ENCODE results near the gene FAM76B.

Gene FAM76B

DNA sequence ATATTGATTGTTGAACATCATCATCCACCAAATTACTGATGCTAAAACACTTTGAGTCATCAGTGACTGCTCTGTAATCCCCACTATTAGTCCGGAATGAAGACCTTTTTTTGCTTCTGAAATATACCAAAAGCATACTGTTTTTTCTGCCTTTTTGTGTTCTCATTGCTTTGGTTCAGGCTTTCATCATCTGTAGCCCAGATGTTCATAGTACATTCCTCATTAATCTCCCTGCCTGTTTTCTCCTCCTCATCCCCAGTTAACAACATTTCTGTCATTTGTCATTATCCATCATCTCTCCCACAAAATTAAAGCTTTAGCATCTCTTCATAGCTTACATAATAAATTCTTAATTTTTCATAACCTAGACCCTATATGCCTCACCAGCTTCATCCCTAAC lies 10.0 kb upstream of the FAM76B start:
- no peak overlapping the region for H3K4me2 ChIP-seq (ENCODE audit: low read depth, low read length)
- no peak for DNase-seq
- H3K9ac ChIP-seq (ENCODE audit: low read length): no peak overlapping the region
- no peaks in the 10 kb centered on the region for H4K20me1 ChIP-seq (ENCODE audit: insufficient read depth, low read length)
- H3K27me3 ChIP-seq (replicated peaks; ENCODE audit: insufficient read depth, low read length): no peaks in the 10 kb centered on the region
- H3F3A ChIP-seq (ENCODE audit: insufficient read depth, low read length): no peaks in the 10 kb centered on the region
- H2AFZ ChIP-seq (ENCODE audit: low read length): no peak overlapping the region
- H3K9me2 ChIP-seq (replicated peaks; ENCODE audit: insufficient read depth, low read length): no peaks in the 10 kb centered on the region
- H3K27ac ChIP-seq (ENCODE audit: low read length): no peak overlapping the region
- H3K79me2 ChIP-seq (ENCODE audit: low read length): peaks cover 34% of the 10 kb centered on the region
- no peaks in the 10 kb centered on the region for H3K9me3 ChIP-seq (replicated peaks; ENCODE audit: insufficient read depth, low read length)
- H3K36me3 ChIP-seq (replicated peaks; ENCODE audit: insufficient read depth, low read length): no peaks in the 10 kb centered on the region; the same call in 1 of the 2 replicates
- H3K4me3 ChIP-seq (ENCODE audit: low read length): no peak overlapping the region
- no peaks in the 10 kb centered on the region for H3K4me1 ChIP-seq (ENCODE audit: low read length)
- TF ChIP-seq, protein P1, sequence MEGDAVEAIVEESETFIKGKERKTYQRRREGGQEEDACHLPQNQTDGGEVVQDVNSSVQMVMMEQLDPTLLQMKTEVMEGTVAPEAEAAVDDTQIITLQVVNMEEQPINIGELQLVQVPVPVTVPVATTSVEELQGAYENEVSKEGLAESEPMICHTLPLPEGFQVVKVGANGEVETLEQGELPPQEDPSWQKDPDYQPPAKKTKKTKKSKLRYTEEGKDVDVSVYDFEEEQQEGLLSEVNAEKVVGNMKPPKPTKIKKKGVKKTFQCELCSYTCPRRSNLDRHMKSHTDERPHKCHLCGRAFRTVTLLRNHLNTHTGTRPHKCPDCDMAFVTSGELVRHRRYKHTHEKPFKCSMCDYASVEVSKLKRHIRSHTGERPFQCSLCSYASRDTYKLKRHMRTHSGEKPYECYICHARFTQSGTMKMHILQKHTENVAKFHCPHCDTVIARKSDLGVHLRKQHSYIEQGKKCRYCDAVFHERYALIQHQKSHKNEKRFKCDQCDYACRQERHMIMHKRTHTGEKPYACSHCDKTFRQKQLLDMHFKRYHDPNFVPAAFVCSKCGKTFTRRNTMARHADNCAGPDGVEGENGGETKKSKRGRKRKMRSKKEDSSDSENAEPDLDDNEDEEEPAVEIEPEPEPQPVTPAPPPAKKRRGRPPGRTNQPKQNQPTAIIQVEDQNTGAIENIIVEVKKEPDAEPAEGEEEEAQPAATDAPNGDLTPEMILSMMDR (IDR thresholded peaks at IDR 0.05; ENCODE audit: low read length): no peak
- TF ChIP-seq EZH2phosphoT487 (IDR thresholded peaks at IDR 0.05; ENCODE audit: low read length) (no peak), EZH2 (optimal IDR thresholded peaks at IDR 0.05; ENCODE audit: low read depth, low read length) (no peak)

DNA sequence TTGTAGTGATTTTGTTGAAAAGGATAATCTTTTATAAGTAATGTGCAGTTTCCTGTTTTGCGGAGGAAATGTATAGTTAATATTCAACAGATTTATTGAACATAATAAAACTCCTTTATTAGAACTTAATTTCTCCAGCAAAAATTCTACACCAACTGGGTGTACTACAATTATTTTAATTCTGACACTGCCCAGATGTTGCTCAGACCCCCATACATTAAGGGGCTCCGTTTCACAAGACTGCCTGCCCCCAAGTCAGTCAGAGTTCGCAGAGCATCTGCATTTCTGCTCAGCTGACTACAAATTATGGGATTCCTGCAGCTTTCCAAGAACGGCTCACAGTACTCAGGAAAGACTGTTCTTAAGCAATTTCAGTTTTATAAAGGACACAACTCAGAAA lies 6.9 kb upstream of the FAM76B start:
- Histone ChIP-seq H4K20me1 (ENCODE audit: insufficient read depth, low read length) (no peaks in the 10 kb centered on the region), H2AFZ (ENCODE audit: low read length) (no peak overlapping the region), H3F3A (ENCODE audit: insufficient read depth, low read length) (0 out of 2 replicates have a peak, but pooled peaks cover under 1% of the 10 kb centered on the region), H3K27me3 (replicated peaks; ENCODE audit: insufficient read depth, low read length) (no peaks in the 10 kb centered on the region), H3K4me1 (ENCODE audit: low read length) (peaks cover 13% of the 10 kb centered on the region), H3K4me2 (ENCODE audit: low read depth, low read length) (no peak overlapping the region), H3K9me3 (replicated peaks; ENCODE audit: insufficient read depth, low read length) (no peaks in the 10 kb centered on the region), H3K79me2 (ENCODE audit: low read length) (peaks cover 64% of the 10 kb centered on the region), H3K4me3 (ENCODE audit: low read length) (no peak overlapping the region), H3K9me2 (replicated peaks; ENCODE audit: insufficient read depth, low read length) (no peaks in the 10 kb centered on the region), H3K27ac (ENCODE audit: low read length) (no peak overlapping the region), H3K9ac (ENCODE audit: low read length) (no peak overlapping the region), H3K36me3 (replicated peaks; ENCODE audit: insufficient read depth, low read length) (no peaks in the 10 kb centered on the region; the same call in 1 of the 2 replicates)
- TF ChIP-seq EZH2phosphoT487 (IDR thresholded peaks at IDR 0.05; ENCODE audit: low read length) (no peak), EZH2 (optimal IDR thresholded peaks at IDR 0.05; ENCODE audit: low read depth, low read length) (no peak)
- TF ChIP-seq, protein P1 (IDR thresholded peaks at IDR 0.05; ENCODE audit: low read length): no peak
- no peak for DNase-seq

DNA sequence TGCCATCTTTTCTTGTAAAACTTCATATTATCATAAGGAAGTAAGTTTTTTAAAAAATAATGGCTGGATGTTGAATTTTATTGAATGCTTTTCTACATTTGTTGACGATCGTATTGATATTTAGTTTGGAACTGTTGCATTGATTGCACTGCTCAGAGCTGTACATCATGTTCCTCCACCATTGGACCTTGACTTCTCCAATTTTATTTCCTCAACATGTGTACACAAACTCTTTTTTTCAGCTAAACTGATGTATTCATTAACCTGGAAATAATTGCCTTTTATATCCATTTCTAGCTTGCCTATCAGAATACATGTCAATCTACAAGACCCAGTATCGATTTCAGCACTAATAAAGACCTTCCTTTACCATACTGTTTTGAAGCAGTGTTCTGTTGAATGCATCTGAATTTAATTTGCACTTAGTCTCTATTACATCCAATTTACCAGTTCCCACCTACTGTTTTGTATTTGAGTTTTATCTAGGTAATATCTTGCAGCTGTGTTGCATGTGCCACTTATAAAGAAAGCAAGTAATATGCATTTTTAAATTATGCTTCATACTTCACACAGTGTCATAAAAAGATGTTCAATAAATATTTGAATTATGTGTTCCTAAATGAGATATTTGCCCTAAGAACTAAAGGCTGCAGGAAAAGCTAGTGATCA lies 6.2 kb upstream of the FAM76B start:
- H3K27me3 ChIP-seq (replicated peaks; ENCODE audit: insufficient read depth, low read length): no peaks in the 10 kb centered on the region
- no peak for DNase-seq
- no peak overlapping the region for H2AFZ ChIP-seq (ENCODE audit: low read length)
- no peak overlapping the region for H3K9ac ChIP-seq (ENCODE audit: low read length)
- H3K4me2 ChIP-seq (ENCODE audit: low read depth, low read length): no peak overlapping the region
- peaks cover 72% of the 10 kb centered on the region for H3K79me2 ChIP-seq (ENCODE audit: low read length)
- H3K4me3 ChIP-seq (ENCODE audit: low read length): no peak overlapping the region
- H3K36me3 ChIP-seq (replicated peaks; ENCODE audit: insufficient read depth, low read length): no peaks in the 10 kb centered on the region; the same call in 1 of the 2 replicates
- H3F3A ChIP-seq (ENCODE audit: insufficient read depth, low read length): peaks cover 8% of the 10 kb centered on the region; the same call in 1 of the 2 replicates
- H3K9me3 ChIP-seq (replicated peaks; ENCODE audit: insufficient read depth, low read length): no peaks in the 10 kb centered on the region
- TF ChIP-seq EZH2 (optimal IDR thresholded peaks at IDR 0.05; ENCODE audit: low read depth, low read length) (no peak), EZH2phosphoT487 (IDR thresholded peaks at IDR 0.05; ENCODE audit: low read length) (no peak)
- TF ChIP-seq, protein P1 (IDR thresholded peaks at IDR 0.05; ENCODE audit: low read length): no peak
- H4K20me1 ChIP-seq (ENCODE audit: insufficient read depth, low read length): no peaks in the 10 kb centered on the region
- H3K4me1 ChIP-seq (ENCODE audit: low read length): peaks cover 13% of the 10 kb centered on the region
- H3K9me2 ChIP-seq (replicated peaks; ENCODE audit: insufficient read depth, low read length): no peaks in the 10 kb centered on the region
- no peak overlapping the region for H3K27ac ChIP-seq (ENCODE audit: low read length)

Measured in MM.1S (cell line).